ENCODE results near the gene ZMAT5.
A peak's percentile ranks its signal among the peaks of the same experiment; 100 is the strongest.

ZMAT5 gene

GRCh38 chr22:29748248-29748893 lies 18.4 kb downstream of the ZMAT5 start:
- Histone ChIP-seq H2AFZ (ENCODE audit: low read length) (no peak overlapping the region), H3K4me2 (ENCODE audit: low read length) (no peak overlapping the region), H3K9me3 (ENCODE audit: low read length) (no peaks in the 10 kb centered on the region), H4K20me1 (ENCODE audit: insufficient read depth, low read length) (no peaks in the 10 kb centered on the region), H3F3A (ENCODE audit: insufficient read depth, low read length) (no peaks in the 10 kb centered on the region), H3K36me3 (ENCODE audit: insufficient read depth, low read length) (no peaks in the 10 kb centered on the region), H3K79me2 (ENCODE audit: insufficient read depth, low read length) (no peaks in the 10 kb centered on the region), H3K27me3 (ENCODE audit: insufficient read depth, low read length) (no peaks in the 10 kb centered on the region), H3K4me3 (ENCODE audit: low read depth, low read length, poor library complexity, severe bottlenecking) (no peak overlapping the region), H3K4me1 (ENCODE audit: insufficient read depth, low read length, severe bottlenecking) (peaks cover 8% of the 10 kb centered on the region), H3K9me2 (ENCODE audit: low read depth, low read length) (no peaks in the 10 kb centered on the region), H3K27ac (ENCODE audit: low read depth, low read length, poor library complexity, severe bottlenecking) (peak overlapping the region; percentile 8), H3K9ac (ENCODE audit: low read length) (no peak overlapping the region)
- TF ChIP-seq EZH2 (IDR thresholded peaks at IDR 0.05; ENCODE audit: borderline replicate concordance, low read length): no peak
- TF ChIP-seq, protein P1, sequence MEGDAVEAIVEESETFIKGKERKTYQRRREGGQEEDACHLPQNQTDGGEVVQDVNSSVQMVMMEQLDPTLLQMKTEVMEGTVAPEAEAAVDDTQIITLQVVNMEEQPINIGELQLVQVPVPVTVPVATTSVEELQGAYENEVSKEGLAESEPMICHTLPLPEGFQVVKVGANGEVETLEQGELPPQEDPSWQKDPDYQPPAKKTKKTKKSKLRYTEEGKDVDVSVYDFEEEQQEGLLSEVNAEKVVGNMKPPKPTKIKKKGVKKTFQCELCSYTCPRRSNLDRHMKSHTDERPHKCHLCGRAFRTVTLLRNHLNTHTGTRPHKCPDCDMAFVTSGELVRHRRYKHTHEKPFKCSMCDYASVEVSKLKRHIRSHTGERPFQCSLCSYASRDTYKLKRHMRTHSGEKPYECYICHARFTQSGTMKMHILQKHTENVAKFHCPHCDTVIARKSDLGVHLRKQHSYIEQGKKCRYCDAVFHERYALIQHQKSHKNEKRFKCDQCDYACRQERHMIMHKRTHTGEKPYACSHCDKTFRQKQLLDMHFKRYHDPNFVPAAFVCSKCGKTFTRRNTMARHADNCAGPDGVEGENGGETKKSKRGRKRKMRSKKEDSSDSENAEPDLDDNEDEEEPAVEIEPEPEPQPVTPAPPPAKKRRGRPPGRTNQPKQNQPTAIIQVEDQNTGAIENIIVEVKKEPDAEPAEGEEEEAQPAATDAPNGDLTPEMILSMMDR (IDR thresholded peaks at IDR 0.05; ENCODE audit: low read length): no peak

DNA sequence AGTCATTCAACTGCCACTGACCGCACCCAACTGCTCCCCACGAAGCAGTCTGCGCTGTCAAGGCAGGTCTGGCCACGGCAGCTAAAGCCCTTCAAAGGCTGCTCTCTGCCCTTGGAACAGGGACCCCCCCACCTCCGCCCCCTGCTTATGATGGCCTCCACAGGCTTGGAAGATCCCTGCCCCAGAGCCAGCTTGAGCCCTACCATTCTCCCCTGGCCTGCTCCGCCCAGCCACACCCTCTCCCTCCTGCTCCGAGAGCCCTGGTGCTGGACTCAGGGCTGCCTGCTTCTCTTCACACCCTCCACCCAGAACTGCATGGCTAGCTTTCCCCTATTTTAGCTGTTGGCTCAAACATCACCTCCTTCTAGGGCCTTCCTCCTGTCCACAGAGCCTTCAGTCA lies 19.0 kb downstream of the ZMAT5 start:
- Histone ChIP-seq H3K27me3 (ENCODE audit: insufficient read depth, low read length) (no peaks in the 10 kb centered on the region), H3K36me3 (ENCODE audit: insufficient read depth, low read length) (no peaks in the 10 kb centered on the region), H3K9ac (ENCODE audit: low read length) (no peak overlapping the region), H3K9me2 (ENCODE audit: low read depth, low read length) (no peaks in the 10 kb centered on the region), H2AFZ (ENCODE audit: low read length) (no peak overlapping the region), H3F3A (ENCODE audit: insufficient read depth, low read length) (no peaks in the 10 kb centered on the region), H3K4me2 (ENCODE audit: low read length) (no peak overlapping the region), H3K4me1 (ENCODE audit: insufficient read depth, low read length, severe bottlenecking) (peaks cover 8% of the 10 kb centered on the region), H4K20me1 (ENCODE audit: insufficient read depth, low read length) (no peaks in the 10 kb centered on the region), H3K4me3 (ENCODE audit: low read depth, low read length, poor library complexity, severe bottlenecking) (no peak overlapping the region), H3K79me2 (ENCODE audit: insufficient read depth, low read length) (no peaks in the 10 kb centered on the region), H3K9me3 (ENCODE audit: low read length) (no peaks in the 10 kb centered on the region), H3K27ac (ENCODE audit: low read depth, low read length, poor library complexity, severe bottlenecking) (no peak overlapping the region)
- TF ChIP-seq, protein P1 (IDR thresholded peaks at IDR 0.05; ENCODE audit: low read length): no peak
- TF ChIP-seq EZH2 (IDR thresholded peaks at IDR 0.05; ENCODE audit: borderline replicate concordance, low read length): no peak

DNA sequence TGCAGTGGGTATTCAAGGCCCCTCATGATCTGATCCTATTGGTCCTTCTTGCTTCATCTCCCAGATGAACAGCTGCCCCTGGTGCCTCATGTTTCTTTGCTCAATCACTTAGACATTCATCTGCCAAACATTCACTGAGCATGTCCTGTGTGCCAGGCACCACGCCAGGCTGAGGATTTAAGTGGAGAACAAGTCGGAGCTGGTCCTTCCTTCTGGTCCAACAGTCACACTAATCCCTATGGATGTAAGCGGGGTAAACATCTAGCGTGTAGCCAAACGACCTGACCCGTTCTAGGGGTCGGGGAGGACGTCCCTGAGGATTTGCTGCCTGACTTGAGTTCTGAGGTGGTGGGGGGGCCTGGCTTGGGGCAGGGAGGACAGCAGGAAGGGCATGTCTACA lies 21.9 kb downstream of the ZMAT5 start:
- peaks cover 8% of the 10 kb centered on the region for H3K4me1 ChIP-seq (ENCODE audit: insufficient read depth, low read length, severe bottlenecking)
- TF ChIP-seq, protein P1 (IDR thresholded peaks at IDR 0.05; ENCODE audit: low read length): no peak
- no peak for TF ChIP-seq EZH2 (IDR thresholded peaks at IDR 0.05; ENCODE audit: borderline replicate concordance, low read length)

More for the DNA sequence above, 21.9 kb downstream of the ZMAT5 start:
- H3K9me3 ChIP-seq (ENCODE audit: low read length): no peaks in the 10 kb centered on the region
- H3K9ac ChIP-seq (ENCODE audit: low read length): no peak overlapping the region
- no peak overlapping the region for H2AFZ ChIP-seq (ENCODE audit: low read length)
- H3K27me3 ChIP-seq (ENCODE audit: insufficient read depth, low read length): no peaks in the 10 kb centered on the region
- H3K36me3 ChIP-seq (ENCODE audit: insufficient read depth, low read length): no peaks in the 10 kb centered on the region
- H3K4me2 ChIP-seq (ENCODE audit: low read length): no peak overlapping the region
- no peak overlapping the region for H3K27ac ChIP-seq (ENCODE audit: low read depth, low read length, poor library complexity, severe bottlenecking)
- H3F3A ChIP-seq (ENCODE audit: insufficient read depth, low read length): no peaks in the 10 kb centered on the region
- H3K79me2 ChIP-seq (ENCODE audit: insufficient read depth, low read length): no peaks in the 10 kb centered on the region
- no peaks in the 10 kb centered on the region for H3K9me2 ChIP-seq (ENCODE audit: low read depth, low read length)
- no peaks in the 10 kb centered on the region for H4K20me1 ChIP-seq (ENCODE audit: insufficient read depth, low read length)
- no peak overlapping the region for H3K4me3 ChIP-seq (ENCODE audit: low read depth, low read length, poor library complexity, severe bottlenecking)

All from OCI-LY1 (cell line).